GM18873 (cell line): ENCODE measurements around the gene CNOT10.
"Not testable (repeated sequence)": the region's sequence is repeated elsewhere in the genome, so short reads cannot be mapped to it uniquely, and the experiment has no call there.

Experiments
- ATAC-seq: cut with Tn5 transposase; IDR thresholded peaks from one replicate; pipeline ENCODE4 v1.9.1; 2021; ENCODE audit warnings: mild to moderate bottlenecking, moderate library complexity, moderate number of reproducible peaks; ENCODE audit not compliant: unreplicated experiment, low FRiP score

The CNOT10 gene

GRCh38 chr3:32743934-32744333 lies 58.9 kb downstream of the CNOT10 start:
- ATAC-seq: no peak

- ATAC-seq: no peak
Measured at GRCh38 chr3:32751377-32751776, 66.4 kb downstream of the CNOT10 start.

GRCh38 chr3:32755761-32756160 lies 70.8 kb downstream of the CNOT10 start:
- no peak for ATAC-seq

- no peak for ATAC-seq
Measured at GRCh38 chr3:32757618-32758374, 72.8 kb downstream of the CNOT10 start.

- no peak for ATAC-seq
Measured at GRCh38 chr3:32758375-32758753, 73.4 kb downstream of the CNOT10 start.

- ATAC-seq: no peak
Measured at GRCh38 chr3:32759342-32759741, 74.4 kb downstream of the CNOT10 start.

- no peak for ATAC-seq
Measured at GRCh38 chr3:32764481-32764880, 79.5 kb downstream of the CNOT10 start.

GRCh38 chr3:32778389-32778788 lies 93.4 kb downstream of the CNOT10 start:
- ATAC-seq: no peak

GRCh38 chr3:32780071-32780734 lies 95.2 kb downstream of the CNOT10 start:
- ATAC-seq: no peak

GRCh38 chr3:32780735-32781210 lies 95.8 kb downstream of the CNOT10 start:
- peak; percentile 27 for ATAC-seq

GRCh38 chr3:32781211-32781968 lies 96.4 kb downstream of the CNOT10 start:
- ATAC-seq: peak; percentile 86

- not testable (repeated sequence) for ATAC-seq
Measured at GRCh38 chr3:32781969-32782270, 96.9 kb downstream of the CNOT10 start.

- no peak for ATAC-seq
Measured at GRCh38 chr3:32782407-32782806, 97.4 kb downstream of the CNOT10 start.

GRCh38 chr3:32791833-32792232 lies 106.8 kb downstream of the CNOT10 start:
- no peak for ATAC-seq

- no peak for ATAC-seq
Measured at GRCh38 chr3:32794487-32795308, 109.7 kb downstream of the CNOT10 start.

GRCh38 chr3:32796384-32796950 lies 111.5 kb downstream of the CNOT10 start:
- not testable (repeated sequence) for ATAC-seq

GRCh38 chr3:32797776-32798175 lies 112.8 kb downstream of the CNOT10 start:
- ATAC-seq: no peak

GRCh38 chr3:32801440-32801839 lies 116.5 kb downstream of the CNOT10 start:
- ATAC-seq: not testable (repeated sequence)

- no peak for ATAC-seq
Measured at GRCh38 chr3:32813180-32813579, 128.2 kb downstream of the CNOT10 start.

- ATAC-seq: no peak
Measured at GRCh38 chr3:32814361-32814760, 129.4 kb downstream of the CNOT10 start.
